GM19372 (cell line): ENCODE data around the gene MRAS.
"Not testable (repeated sequence)": the region's sequence is repeated elsewhere in the genome, so short reads cannot be mapped to it uniquely, and the experiment has no call there.

Source experiments
- ATAC-seq: cut with Tn5 transposase; IDR thresholded peaks from one replicate; pipeline ENCODE4 v1.9.1; 2021; ENCODE audit warnings: mild to moderate bottlenecking, low read depth, moderate library complexity; ENCODE audit not compliant: unreplicated experiment

The MRAS gene

GRCh38 chr3:138365253-138365555 lies 16.8 kb downstream of the MRAS start:
- ATAC-seq = no peak

GRCh38 chr3:138366006-138366759 lies 17.8 kb downstream of the MRAS start:
- ATAC-seq = no peak

- ATAC-seq = no peak
These were observed 19.0 kb downstream of the MRAS start for GRCh38 chr3:138367326-138367850.

- ATAC-seq = no peak
These were observed 19.5 kb downstream of the MRAS start for GRCh38 chr3:138367911-138368310.

- ATAC-seq = no peak
These were observed 20.9 kb downstream of the MRAS start for GRCh38 chr3:138369151-138369900.

GRCh38 chr3:138370321-138370720 lies 21.9 kb downstream of the MRAS start:
- no peak for ATAC-seq

GRCh38 chr3:138371070-138371965 lies 22.9 kb downstream of the MRAS start:
- peak; percentile 99 for ATAC-seq

GRCh38 chr3:138373087-138373735 lies 24.8 kb downstream of the MRAS start:
- ATAC-seq = no peak

GRCh38 chr3:138373736-138374094 lies 25.3 kb downstream of the MRAS start:
- no peak for ATAC-seq

- no peak for ATAC-seq
These were observed 26.3 kb downstream of the MRAS start for GRCh38 chr3:138374573-138375134.

- ATAC-seq = no peak
These were observed 27.1 kb downstream of the MRAS start for GRCh38 chr3:138375447-138375846.

GRCh38 chr3:138376663-138377062 lies 28.3 kb downstream of the MRAS start:
- no peak for ATAC-seq

GRCh38 chr3:138377212-138377611 lies 28.8 kb downstream of the MRAS start:
- not testable (repeated sequence) for ATAC-seq

- ATAC-seq = no peak
These were observed 29.4 kb downstream of the MRAS start for GRCh38 chr3:138377804-138378203.

GRCh38 chr3:138378331-138378730 lies 30.0 kb downstream of the MRAS start:
- no peak for ATAC-seq

GRCh38 chr3:138378990-138379389 lies 30.6 kb downstream of the MRAS start:
- ATAC-seq = no peak

- no peak for ATAC-seq
These were observed 33.1 kb downstream of the MRAS start for GRCh38 chr3:138381413-138381901.

- ATAC-seq = no peak
These were observed 33.8 kb downstream of the MRAS start for GRCh38 chr3:138381950-138382715.
